OCI-LY1 (cell line): ENCODE data around the gene TNIP1.

Experiments used
- H2AFZ ChIP-seq: fragments of 200-600 bp; sonication (generic), shearing (Covaris generic); 2 replicates; pipeline ENCODE4 v1.6.0; 2014; ENCODE audit warnings: antibody characterized with exemption, mild to moderate bottlenecking, low read length
- H3F3A ChIP-seq: fragments of 200-600 bp; sonication (generic), shearing (Covaris generic); 2 replicates; pipeline ENCODE4 v1.6.0; 2014; ENCODE audit warnings: mild to moderate bottlenecking, antibody characterized with exemption, low read length, moderate library complexity; ENCODE audit not compliant: insufficient read depth
- H3K27ac ChIP-seq: fragments of 200-600 bp; sonication (generic); 2 replicates; pipeline ENCODE4 v1.5.1; 2014; ENCODE audit warnings: low read length, mixed run types, mild to moderate bottlenecking, low read depth; ENCODE audit not compliant: poor library complexity, severe bottlenecking
- H3K27me3 ChIP-seq: fragments of 200-600 bp; sonication (generic); 2 replicates; pipeline ENCODE4 v1.6.0; 2014; ENCODE audit warnings: antibody characterized with exemption, mild to moderate bottlenecking, low read length, moderate library complexity; ENCODE audit not compliant: insufficient read depth
- H3K36me3 ChIP-seq: fragments of 200-600 bp; sonication (generic); 2 replicates; pipeline ENCODE4 v1.6.1; 2014; ENCODE audit warnings: mild to moderate bottlenecking, antibody characterized with exemption, low read length, moderate library complexity, mixed read lengths; ENCODE audit not compliant: insufficient read depth
- H3K4me1 ChIP-seq: fragments of 200-600 bp; sonication (generic); 2 replicates; pipeline ENCODE4 v1.5.1; 2014; ENCODE audit warnings: mild to moderate bottlenecking, low read length, moderate library complexity; ENCODE audit not compliant: insufficient read depth, severe bottlenecking
- H3K4me2 ChIP-seq: fragments of 200-600 bp; sonication (generic), shearing (Covaris generic); 2 replicates; pipeline ENCODE4 v1.6.1; 2014; ENCODE audit warnings: low read length
- H3K4me3 ChIP-seq: fragments of 200-600 bp; sonication (generic); 2 replicates; pipeline ENCODE4 v1.5.1; 2014; ENCODE audit warnings: low read length, low read depth, mild to moderate bottlenecking, mixed read lengths; ENCODE audit not compliant: poor library complexity, severe bottlenecking
- H3K79me2 ChIP-seq: fragments of 200-600 bp; shearing (Covaris generic); 2 replicates; pipeline ENCODE4 v1.6.1; 2016; ENCODE audit warnings: mixed run types, low read length, mixed read lengths; ENCODE audit not compliant: insufficient read depth
- H3K9ac ChIP-seq: fragments of 200-600 bp; sonication (generic), shearing (Covaris generic); 2 replicates; pipeline ENCODE4 v1.6.1; 2014; ENCODE audit warnings: mild to moderate bottlenecking, low read length, mixed read lengths
- H3K9me2 ChIP-seq: fragments of 200-600 bp; sonication (generic), shearing (Covaris generic); 2 replicates; pipeline ENCODE4 v1.6.1; 2014; ENCODE audit warnings: low read depth, mild to moderate bottlenecking, low read length, mixed read lengths
- H3K9me3 ChIP-seq: fragments of 200-600 bp; shearing (Covaris generic); 2 replicates; pipeline ENCODE4 v1.6.1; 2014; ENCODE audit warnings: low read length, mixed read lengths
- H4K20me1 ChIP-seq: fragments of 200-600 bp; sonication (generic), shearing (Covaris generic); 2 replicates; pipeline ENCODE4 v1.6.0; 2016; ENCODE audit warnings: mild to moderate bottlenecking, low read length; ENCODE audit not compliant: insufficient read depth
- EZH2 ChIP-seq: fragments of 200-600 bp; sonication (generic), shearing (Covaris generic); IDR thresholded peaks from 2 replicates; pipeline ENCODE4 v1.8.0; 2017; ENCODE audit warnings: borderline replicate concordance, mixed run types, mild to moderate bottlenecking, antibody characterized with exemption, low read length, moderate library complexity, mixed read lengths
- TF ChIP-seq, protein P1 (sequence below): fragments of 200-600 bp; sonication (generic), shearing (Covaris generic); IDR thresholded peaks from 2 replicates; pipeline ENCODE4 v1.5.1; 2017; ENCODE audit warnings: mild to moderate bottlenecking, antibody characterized with exemption, low read length, moderate library complexity, mixed read lengths

Gene TNIP1

GRCh38 chr5:151048526-151048925 is 32.3 kb downstream of the TNIP1 start:
- H3K27ac ChIP-seq = no peak overlapping the region
- no peaks in the 10 kb centered on the region for H3F3A ChIP-seq
- no peak overlapping the region for H3K4me2 ChIP-seq
- TF ChIP-seq, protein P1, sequence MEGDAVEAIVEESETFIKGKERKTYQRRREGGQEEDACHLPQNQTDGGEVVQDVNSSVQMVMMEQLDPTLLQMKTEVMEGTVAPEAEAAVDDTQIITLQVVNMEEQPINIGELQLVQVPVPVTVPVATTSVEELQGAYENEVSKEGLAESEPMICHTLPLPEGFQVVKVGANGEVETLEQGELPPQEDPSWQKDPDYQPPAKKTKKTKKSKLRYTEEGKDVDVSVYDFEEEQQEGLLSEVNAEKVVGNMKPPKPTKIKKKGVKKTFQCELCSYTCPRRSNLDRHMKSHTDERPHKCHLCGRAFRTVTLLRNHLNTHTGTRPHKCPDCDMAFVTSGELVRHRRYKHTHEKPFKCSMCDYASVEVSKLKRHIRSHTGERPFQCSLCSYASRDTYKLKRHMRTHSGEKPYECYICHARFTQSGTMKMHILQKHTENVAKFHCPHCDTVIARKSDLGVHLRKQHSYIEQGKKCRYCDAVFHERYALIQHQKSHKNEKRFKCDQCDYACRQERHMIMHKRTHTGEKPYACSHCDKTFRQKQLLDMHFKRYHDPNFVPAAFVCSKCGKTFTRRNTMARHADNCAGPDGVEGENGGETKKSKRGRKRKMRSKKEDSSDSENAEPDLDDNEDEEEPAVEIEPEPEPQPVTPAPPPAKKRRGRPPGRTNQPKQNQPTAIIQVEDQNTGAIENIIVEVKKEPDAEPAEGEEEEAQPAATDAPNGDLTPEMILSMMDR = no peak; the same call in 1 of the 2 replicates
- no peak for TF ChIP-seq EZH2
- no peak overlapping the region for H3K4me3 ChIP-seq
- no peaks in the 10 kb centered on the region for H4K20me1 ChIP-seq
- H3K4me1 ChIP-seq = peaks cover 12% of the 10 kb centered on the region
- H2AFZ ChIP-seq = no peak overlapping the region
- no peaks in the 10 kb centered on the region for H3K27me3 ChIP-seq
- no peaks in the 10 kb centered on the region for H3K79me2 ChIP-seq
- no peak overlapping the region for H3K9ac ChIP-seq
- no peaks in the 10 kb centered on the region for H3K9me2 ChIP-seq
- H3K9me3 ChIP-seq = no peaks in the 10 kb centered on the region
- peaks cover 93% of the 10 kb centered on the region for H3K36me3 ChIP-seq

DNA sequence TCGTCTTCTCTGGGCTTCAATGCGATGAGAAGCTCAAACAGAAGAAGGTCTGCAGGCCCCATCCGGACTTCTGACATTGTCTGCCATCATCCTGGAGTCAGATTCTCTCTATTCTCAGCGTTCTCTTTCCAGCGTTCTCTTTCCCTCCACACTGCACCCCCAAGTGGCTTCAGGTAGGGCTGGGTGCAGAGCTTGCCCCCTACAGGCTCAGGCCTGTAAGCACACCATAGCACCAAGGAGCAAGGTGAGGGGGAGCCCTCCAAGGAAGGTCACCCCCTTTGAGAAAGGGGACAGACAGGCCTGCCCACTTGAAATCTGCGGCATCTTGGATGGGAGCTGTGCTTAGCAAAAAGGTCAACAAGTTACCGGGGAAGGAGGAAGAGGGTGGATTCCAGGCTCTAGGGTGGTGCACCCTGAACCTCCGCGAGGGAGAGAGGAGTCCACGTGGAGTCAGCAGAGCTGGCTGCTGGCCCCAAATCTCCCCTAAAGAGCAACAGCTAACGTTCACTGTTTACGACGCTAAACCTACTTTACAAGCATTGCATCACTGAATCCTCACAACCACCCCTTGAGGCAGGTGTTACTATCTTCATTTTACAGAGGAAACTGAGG is 32.9 kb downstream of the TNIP1 start:
- peaks cover 95% of the 10 kb centered on the region for H3K36me3 ChIP-seq
- no peak overlapping the region for H3K4me3 ChIP-seq
- no peaks in the 10 kb centered on the region for H4K20me1 ChIP-seq
- peaks cover 12% of the 10 kb centered on the region for H3K4me1 ChIP-seq
- TF ChIP-seq, protein P1 = peak; percentile 85
- TF ChIP-seq EZH2 = no peak
- no peaks in the 10 kb centered on the region for H3K9me3 ChIP-seq
- no peak overlapping the region for H3K9ac ChIP-seq
- H3K27ac ChIP-seq = no peak overlapping the region
- H3K79me2 ChIP-seq = no peaks in the 10 kb centered on the region
- no peaks in the 10 kb centered on the region for H3K27me3 ChIP-seq
- H2AFZ ChIP-seq = no peak overlapping the region
- no peaks in the 10 kb centered on the region for H3K9me2 ChIP-seq
- no peak overlapping the region for H3K4me2 ChIP-seq
- no peaks in the 10 kb centered on the region for H3F3A ChIP-seq

DNA sequence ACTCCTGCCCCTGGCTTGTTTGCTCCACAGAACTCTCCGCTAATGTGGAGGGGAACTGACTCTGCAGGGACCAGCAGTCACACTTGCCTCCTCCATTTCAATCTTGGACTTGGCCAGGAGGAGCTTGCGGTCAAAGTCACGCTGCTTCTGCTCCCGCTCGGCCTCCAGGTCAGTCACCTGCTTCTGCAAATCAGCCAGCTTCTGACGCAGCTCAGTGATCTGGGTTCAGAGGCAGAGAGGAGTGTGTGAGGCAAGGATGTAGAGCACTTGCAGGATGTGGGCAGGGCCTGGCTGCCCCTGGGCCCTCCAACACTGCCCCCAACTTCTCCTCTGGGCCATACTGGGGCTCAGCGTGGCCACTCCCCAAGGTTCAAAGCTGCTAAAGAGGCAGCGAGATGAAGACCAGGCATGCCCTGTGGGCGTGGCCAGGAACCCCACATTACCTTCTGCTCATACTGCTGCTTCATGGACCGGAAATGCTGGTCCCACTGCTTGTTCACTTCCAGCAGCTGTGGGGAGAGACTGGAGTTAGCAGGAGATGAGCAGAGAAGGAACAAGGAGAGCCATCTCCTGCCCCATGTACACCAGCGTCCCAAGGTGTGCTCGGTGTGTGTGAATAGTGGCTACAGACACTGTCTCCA is 38.3 kb downstream of the TNIP1 start:
- Histone ChIP-seq H3K27me3 (no peaks in the 10 kb centered on the region), H3K9me3 (no peaks in the 10 kb centered on the region), H3K9ac (no peak overlapping the region), H3K4me3 (no peak overlapping the region), H3K9me2 (no peaks in the 10 kb centered on the region), H3K4me1 (no peaks in the 10 kb centered on the region), H3F3A (no peaks in the 10 kb centered on the region), H3K79me2 (no peaks in the 10 kb centered on the region), H3K36me3 (peaks cover 98% of the 10 kb centered on the region), H3K4me2 (no peak overlapping the region), H2AFZ (no peak overlapping the region), H4K20me1 (no peaks in the 10 kb centered on the region), H3K27ac (no peak overlapping the region)
- TF ChIP-seq EZH2 = no peak
- TF ChIP-seq, protein P1 = no peak
